PC-3 (cell line): ENCODE measurements around the gene ZNF575.

ENCODE experiments used
- EZH2 ChIP-seq: fragments of 300-600 bp; sonication (generic); IDR thresholded peaks from one replicate; pipeline ENCODE4 v1.6.1; 2017; ENCODE audit warnings: antibody characterized with exemption, mild to moderate bottlenecking, low read length; ENCODE audit not compliant: unreplicated experiment
- TF ChIP-seq, protein P1 (sequence below): fragments of 300-600 bp; sonication (generic); conservative IDR thresholded peaks from 2 replicates; pipeline ENCODE4 v1.5.1; 2017; ENCODE audit warnings: antibody characterized with exemption, low read depth, mild to moderate bottlenecking, low read length

GRCh38 chr19:43499042-43499441, 33.9 kb upstream of the ZNF575 start:
- TF ChIP-seq, protein P1, sequence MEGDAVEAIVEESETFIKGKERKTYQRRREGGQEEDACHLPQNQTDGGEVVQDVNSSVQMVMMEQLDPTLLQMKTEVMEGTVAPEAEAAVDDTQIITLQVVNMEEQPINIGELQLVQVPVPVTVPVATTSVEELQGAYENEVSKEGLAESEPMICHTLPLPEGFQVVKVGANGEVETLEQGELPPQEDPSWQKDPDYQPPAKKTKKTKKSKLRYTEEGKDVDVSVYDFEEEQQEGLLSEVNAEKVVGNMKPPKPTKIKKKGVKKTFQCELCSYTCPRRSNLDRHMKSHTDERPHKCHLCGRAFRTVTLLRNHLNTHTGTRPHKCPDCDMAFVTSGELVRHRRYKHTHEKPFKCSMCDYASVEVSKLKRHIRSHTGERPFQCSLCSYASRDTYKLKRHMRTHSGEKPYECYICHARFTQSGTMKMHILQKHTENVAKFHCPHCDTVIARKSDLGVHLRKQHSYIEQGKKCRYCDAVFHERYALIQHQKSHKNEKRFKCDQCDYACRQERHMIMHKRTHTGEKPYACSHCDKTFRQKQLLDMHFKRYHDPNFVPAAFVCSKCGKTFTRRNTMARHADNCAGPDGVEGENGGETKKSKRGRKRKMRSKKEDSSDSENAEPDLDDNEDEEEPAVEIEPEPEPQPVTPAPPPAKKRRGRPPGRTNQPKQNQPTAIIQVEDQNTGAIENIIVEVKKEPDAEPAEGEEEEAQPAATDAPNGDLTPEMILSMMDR = no peak
- TF ChIP-seq EZH2 = no peak
